Endothelial cell (in vitro differentiated cells): ENCODE measurements around the gene CCDC88A. TPM values are rescaled to one million over a fixed set of nuclear protein-coding genes. Genes with fewer than 3 reads are reported as not detected.

ENCODE experiments used
- DNase-seq: peaks from one replicate; pipeline ENCODE4 v3.0.0; 2021; ENCODE audit warnings: low spot score
- H3K27ac Mint-ChIP-seq: one replicate; pipeline ENCODE4 v1.8.0; 2021; ENCODE audit warnings: mixed read lengths, inconsistent platforms; ENCODE audit not compliant: unreplicated experiment
- H3K27me3 Mint-ChIP-seq: one replicate; pipeline ENCODE4 v1.8.0; 2021; ENCODE audit warnings: mild to moderate bottlenecking, moderate library complexity, mixed read lengths, inconsistent platforms; ENCODE audit not compliant: unreplicated experiment
- H3K36me3 Mint-ChIP-seq: one replicate; pipeline ENCODE4 v1.8.0; 2021; ENCODE audit warnings: mild to moderate bottlenecking, low read depth, mixed read lengths, inconsistent platforms; ENCODE audit not compliant: unreplicated experiment
- H3K4me1 Mint-ChIP-seq: one replicate; pipeline ENCODE4 v1.8.0; 2021; ENCODE audit warnings: mild to moderate bottlenecking, mixed read lengths, inconsistent platforms; ENCODE audit not compliant: unreplicated experiment
- H3K4me3 Mint-ChIP-seq: one replicate; pipeline ENCODE4 v1.8.0; 2021; ENCODE audit warnings: mild to moderate bottlenecking, mixed read lengths, inconsistent platforms; ENCODE audit not compliant: unreplicated experiment
- H3K9me3 Mint-ChIP-seq: one replicate; pipeline ENCODE4 v1.8.0; 2021; ENCODE audit warnings: mixed read lengths, inconsistent platforms; ENCODE audit not compliant: unreplicated experiment
- total RNA-seq: library from RNA; stranded (reverse); fragmentation: NEBNext Ultra II Directional; extraction: Animal tissue kit (Norgen Biotek cat#: 25700); gene quantifications from one replicate; pipeline ENCODE4 v1.2.1, GENCODE V29; 2021; ENCODE audit not compliant: unreplicated experiment
- TF ChIP-seq, protein P1 (sequence below): fragments of 200-600 bp; sonication (generic); IDR thresholded peaks from one replicate; pipeline ENCODE4 v1.5.0; 2021; ENCODE audit warnings: antibody characterized with exemption; ENCODE audit not compliant: unreplicated experiment

Gene CCDC88A
- total RNA-seq, 1 donor from 2014 or later: 98.7 TPM

DNA sequence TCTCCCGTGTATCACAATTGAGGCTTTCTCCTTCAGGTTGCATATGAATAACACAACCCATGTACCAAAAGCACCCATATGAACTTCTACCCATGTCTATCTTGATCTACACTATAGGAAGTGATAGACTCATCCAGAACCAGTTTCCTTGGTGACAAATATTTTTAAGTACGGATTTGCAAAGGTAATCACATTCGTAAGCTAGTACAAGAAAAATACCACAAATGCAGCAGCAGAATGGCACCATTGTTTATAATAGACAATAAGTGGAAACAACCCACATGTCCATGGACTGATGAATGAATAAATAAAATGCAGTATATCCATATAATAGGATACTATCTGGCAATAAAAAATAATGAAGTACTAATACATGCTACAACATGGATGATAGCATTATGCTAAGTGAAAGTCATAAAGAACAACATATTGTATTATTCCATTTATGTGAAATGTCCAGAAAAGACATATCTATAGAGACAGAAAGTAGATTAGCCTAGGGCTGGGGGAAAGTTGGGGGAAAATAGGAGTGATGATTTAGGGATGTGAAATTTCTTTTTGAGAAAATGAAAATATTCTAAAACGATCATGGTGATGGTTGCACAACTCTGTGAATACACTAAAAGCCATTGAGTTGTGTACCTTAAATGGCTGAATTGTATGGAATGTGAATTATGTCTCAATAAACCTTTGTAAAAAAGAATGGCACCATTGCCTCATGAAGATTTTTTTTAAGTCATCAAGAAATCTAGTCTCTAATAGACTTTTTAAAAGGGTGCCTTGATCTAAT lies 3.4 kb upstream of the CCDC88A start:
- H3K27me3 Mint-ChIP-seq: peaks cover 13% of the 10 kb centered on the region
- no peaks in the 10 kb centered on the region for H3K36me3 Mint-ChIP-seq
- TF ChIP-seq, protein P1, sequence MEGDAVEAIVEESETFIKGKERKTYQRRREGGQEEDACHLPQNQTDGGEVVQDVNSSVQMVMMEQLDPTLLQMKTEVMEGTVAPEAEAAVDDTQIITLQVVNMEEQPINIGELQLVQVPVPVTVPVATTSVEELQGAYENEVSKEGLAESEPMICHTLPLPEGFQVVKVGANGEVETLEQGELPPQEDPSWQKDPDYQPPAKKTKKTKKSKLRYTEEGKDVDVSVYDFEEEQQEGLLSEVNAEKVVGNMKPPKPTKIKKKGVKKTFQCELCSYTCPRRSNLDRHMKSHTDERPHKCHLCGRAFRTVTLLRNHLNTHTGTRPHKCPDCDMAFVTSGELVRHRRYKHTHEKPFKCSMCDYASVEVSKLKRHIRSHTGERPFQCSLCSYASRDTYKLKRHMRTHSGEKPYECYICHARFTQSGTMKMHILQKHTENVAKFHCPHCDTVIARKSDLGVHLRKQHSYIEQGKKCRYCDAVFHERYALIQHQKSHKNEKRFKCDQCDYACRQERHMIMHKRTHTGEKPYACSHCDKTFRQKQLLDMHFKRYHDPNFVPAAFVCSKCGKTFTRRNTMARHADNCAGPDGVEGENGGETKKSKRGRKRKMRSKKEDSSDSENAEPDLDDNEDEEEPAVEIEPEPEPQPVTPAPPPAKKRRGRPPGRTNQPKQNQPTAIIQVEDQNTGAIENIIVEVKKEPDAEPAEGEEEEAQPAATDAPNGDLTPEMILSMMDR: no peak
- peaks cover 24% of the 10 kb centered on the region for H3K4me1 Mint-ChIP-seq
- no peak overlapping the region for H3K4me3 Mint-ChIP-seq
- H3K9me3 Mint-ChIP-seq: no peaks in the 10 kb centered on the region
- peak overlapping the region; percentile 80 for H3K27ac Mint-ChIP-seq
- DNase-seq: no peak

DNA sequence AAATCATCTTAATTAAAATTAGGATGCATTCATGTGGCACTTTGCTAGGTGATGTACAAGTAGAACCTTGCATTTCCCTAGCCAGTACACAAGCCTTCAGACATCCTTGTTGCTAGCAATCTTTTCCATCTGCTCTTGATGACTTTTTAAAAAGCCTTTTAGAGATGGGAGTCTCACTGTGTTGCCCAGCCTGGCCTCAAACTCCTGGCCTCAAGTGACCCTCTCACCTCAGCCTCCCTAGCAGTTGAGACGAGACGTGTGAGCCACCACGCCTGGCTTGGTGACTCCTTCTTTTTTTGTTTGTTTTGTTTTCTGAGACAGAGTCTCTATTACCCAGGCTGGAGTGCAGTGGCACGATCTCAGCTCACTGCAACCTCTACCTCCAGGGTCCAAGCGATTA lies 1.7 kb upstream of the CCDC88A start:
- peak overlapping the region; percentile 24 for H3K27ac Mint-ChIP-seq
- no peaks in the 10 kb centered on the region for H3K9me3 Mint-ChIP-seq
- H3K4me3 Mint-ChIP-seq: no peak overlapping the region
- TF ChIP-seq, protein P1: no peak
- H3K4me1 Mint-ChIP-seq: peaks cover 28% of the 10 kb centered on the region
- H3K36me3 Mint-ChIP-seq: no peaks in the 10 kb centered on the region
- no peak for DNase-seq
- peaks cover 13% of the 10 kb centered on the region for H3K27me3 Mint-ChIP-seq

DNA sequence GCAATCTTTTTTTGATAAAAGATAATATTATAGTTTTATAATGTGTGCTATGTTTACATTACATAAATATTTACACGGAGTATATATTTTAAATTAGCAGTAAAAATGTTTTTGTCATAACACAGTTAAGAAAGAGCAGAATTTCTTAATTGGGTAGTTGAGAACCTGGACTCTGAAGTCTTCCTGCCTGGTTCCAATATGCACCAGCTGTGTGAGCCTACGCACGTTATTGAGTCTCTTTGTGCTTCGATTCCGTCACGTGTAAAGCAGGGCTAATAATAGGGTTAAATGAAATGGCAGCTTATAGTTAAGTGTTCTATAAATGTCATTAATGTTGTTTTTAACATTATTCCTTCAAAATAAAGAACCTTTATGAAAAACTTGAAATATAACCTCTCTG lies 1.2 kb upstream of the CCDC88A start:
- Mint-ChIP-seq H3K27me3 (peaks cover 13% of the 10 kb centered on the region), H3K9me3 (no peaks in the 10 kb centered on the region), H3K36me3 (no peaks in the 10 kb centered on the region), H3K27ac (no peak overlapping the region), H3K4me3 (no peak overlapping the region), H3K4me1 (peaks cover 32% of the 10 kb centered on the region)
- no peak for DNase-seq
- TF ChIP-seq, protein P1: no peak

DNA sequence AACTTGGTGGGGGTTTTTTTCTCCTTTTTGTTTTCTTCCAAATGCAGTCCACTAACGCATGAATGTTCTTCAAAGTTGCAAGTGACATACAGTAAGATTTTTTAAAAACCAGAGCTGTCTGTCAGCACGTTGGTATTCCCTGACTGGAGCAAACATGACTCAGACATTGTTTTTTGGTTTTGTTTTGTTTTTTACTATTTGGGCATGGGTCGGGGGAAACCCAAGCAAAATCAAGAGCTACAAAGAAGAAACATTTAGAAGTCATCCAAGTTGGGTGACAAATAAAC lies 726 bp upstream of the CCDC88A start:
- Mint-ChIP-seq H3K9me3 (no peaks in the 10 kb centered on the region), H3K27ac (peak overlapping the region; percentile 83), H3K27me3 (peaks cover 13% of the 10 kb centered on the region), H3K4me1 (peaks cover 37% of the 10 kb centered on the region), H3K36me3 (no peaks in the 10 kb centered on the region), H3K4me3 (peak overlapping the region; percentile 88)
- TF ChIP-seq, protein P1: no peak
- DNase-seq: no peak

DNA sequence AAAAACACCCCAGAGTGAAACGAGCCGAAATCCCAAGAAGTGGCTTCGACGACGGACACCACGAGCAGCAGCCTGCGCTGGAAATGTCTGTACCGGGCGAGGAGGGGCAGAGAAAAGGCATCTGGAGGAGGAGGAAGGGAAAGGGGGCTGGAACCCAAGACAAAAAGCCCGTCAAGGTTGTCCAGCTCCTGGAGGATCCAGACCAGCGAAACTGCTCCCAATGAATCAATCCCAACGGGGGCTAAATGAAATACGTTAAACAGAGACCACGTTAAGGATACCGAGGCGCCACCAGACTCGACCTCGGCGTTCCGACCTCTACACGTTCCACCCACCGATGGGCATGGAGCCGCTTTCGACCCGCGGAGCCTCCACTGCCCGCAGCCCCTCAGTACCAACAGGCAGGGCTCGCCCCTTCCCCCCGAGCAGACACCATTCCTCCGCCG lies 400 bp downstream of the CCDC88A start:
- Mint-ChIP-seq H3K27ac (peak overlapping the region; percentile 81), H3K27me3 (peaks cover 13% of the 10 kb centered on the region), H3K9me3 (no peaks in the 10 kb centered on the region), H3K36me3 (no peaks in the 10 kb centered on the region), H3K4me3 (peak overlapping the region; percentile 97), H3K4me1 (peaks cover 42% of the 10 kb centered on the region)
- TF ChIP-seq, protein P1: no peak
- DNase-seq: no peak
